ENCODE measurements around the gene BUB1B. TPM values are rescaled to one million over a fixed set of nuclear protein-coding genes. Genes with fewer than 3 reads are reported as not detected.

BUB1B gene
- total RNA-seq, 1 experiment from 2014 or later, result 67.8 TPM

- DNase-seq (ENCODE audit: low read depth, low spot score) (no peak), ATAC-seq (peak; percentile 79)
- Histone ChIP-seq H3K36me3 (ENCODE audit: control insufficient read depth, insufficient read depth, low read length) (no peaks in the 10 kb centered on the region), H3K4me1 (ENCODE audit: control insufficient read depth, insufficient read depth, low read length) (no peaks in the 10 kb centered on the region), H3K4me3 (ENCODE audit: low read depth in 2 of 2, low read length in 2 of 2) (no peak overlapping the region), H3K27me3 (ENCODE audit: control insufficient read depth, insufficient read depth, low read length) (no peaks in the 10 kb centered on the region), H3K27ac (ENCODE audit: low read length) (no peak overlapping the region), H3K9me3 (ENCODE audit: control insufficient read depth, insufficient read depth, low read depth, low read length) (no peaks in the 10 kb centered on the region)
- BruUV-seq (replicated peaks), result no TSS peak
- POLR2A ChIA-PET, result no interaction called here
- intact Hi-C loops (cut with micrococcal nuclease; ENCODE audit: unreplicated experiment) (no loop called here), in situ Hi-C loops (cut with HindIII; ENCODE audit: low pct_unique_long_range_greater_than_20kb, low sequenced_read_pairs) (no loop called here)
- CTCF ChIA-PET, result no interaction called here
- TF ChIP-seq POLR2AphosphoS5 (IDR thresholded peaks at IDR 0.05; ENCODE audit: low read depth, low read length), result no peak
- TF ChIP-seq, protein P1, sequence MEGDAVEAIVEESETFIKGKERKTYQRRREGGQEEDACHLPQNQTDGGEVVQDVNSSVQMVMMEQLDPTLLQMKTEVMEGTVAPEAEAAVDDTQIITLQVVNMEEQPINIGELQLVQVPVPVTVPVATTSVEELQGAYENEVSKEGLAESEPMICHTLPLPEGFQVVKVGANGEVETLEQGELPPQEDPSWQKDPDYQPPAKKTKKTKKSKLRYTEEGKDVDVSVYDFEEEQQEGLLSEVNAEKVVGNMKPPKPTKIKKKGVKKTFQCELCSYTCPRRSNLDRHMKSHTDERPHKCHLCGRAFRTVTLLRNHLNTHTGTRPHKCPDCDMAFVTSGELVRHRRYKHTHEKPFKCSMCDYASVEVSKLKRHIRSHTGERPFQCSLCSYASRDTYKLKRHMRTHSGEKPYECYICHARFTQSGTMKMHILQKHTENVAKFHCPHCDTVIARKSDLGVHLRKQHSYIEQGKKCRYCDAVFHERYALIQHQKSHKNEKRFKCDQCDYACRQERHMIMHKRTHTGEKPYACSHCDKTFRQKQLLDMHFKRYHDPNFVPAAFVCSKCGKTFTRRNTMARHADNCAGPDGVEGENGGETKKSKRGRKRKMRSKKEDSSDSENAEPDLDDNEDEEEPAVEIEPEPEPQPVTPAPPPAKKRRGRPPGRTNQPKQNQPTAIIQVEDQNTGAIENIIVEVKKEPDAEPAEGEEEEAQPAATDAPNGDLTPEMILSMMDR (IDR thresholded peaks at IDR 0.05), result no peak
- TF ChIP-seq TCF7L2 (IDR thresholded peaks at IDR 0.05; ENCODE audit: low read depth, low read length), result no peak
- no peak for TF ChIP-seq SIN3A (IDR thresholded peaks at IDR 0.05; ENCODE audit: borderline replicate concordance, insufficient read depth, low read depth, low read length)
- TF ChIP-seq, protein P2, sequence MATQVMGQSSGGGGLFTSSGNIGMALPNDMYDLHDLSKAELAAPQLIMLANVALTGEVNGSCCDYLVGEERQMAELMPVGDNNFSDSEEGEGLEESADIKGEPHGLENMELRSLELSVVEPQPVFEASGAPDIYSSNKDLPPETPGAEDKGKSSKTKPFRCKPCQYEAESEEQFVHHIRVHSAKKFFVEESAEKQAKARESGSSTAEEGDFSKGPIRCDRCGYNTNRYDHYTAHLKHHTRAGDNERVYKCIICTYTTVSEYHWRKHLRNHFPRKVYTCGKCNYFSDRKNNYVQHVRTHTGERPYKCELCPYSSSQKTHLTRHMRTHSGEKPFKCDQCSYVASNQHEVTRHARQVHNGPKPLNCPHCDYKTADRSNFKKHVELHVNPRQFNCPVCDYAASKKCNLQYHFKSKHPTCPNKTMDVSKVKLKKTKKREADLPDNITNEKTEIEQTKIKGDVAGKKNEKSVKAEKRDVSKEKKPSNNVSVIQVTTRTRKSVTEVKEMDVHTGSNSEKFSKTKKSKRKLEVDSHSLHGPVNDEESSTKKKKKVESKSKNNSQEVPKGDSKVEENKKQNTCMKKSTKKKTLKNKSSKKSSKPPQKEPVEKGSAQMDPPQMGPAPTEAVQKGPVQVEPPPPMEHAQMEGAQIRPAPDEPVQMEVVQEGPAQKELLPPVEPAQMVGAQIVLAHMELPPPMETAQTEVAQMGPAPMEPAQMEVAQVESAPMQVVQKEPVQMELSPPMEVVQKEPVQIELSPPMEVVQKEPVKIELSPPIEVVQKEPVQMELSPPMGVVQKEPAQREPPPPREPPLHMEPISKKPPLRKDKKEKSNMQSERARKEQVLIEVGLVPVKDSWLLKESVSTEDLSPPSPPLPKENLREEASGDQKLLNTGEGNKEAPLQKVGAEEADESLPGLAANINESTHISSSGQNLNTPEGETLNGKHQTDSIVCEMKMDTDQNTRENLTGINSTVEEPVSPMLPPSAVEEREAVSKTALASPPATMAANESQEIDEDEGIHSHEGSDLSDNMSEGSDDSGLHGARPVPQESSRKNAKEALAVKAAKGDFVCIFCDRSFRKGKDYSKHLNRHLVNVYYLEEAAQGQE (IDR thresholded peaks at IDR 0.05; ENCODE audit: insufficient read depth in 1 of 2, low read depth in 2 of 2, low read length in 1 of 2), result no peak
Measured at GRCh38 chr15:40146037-40146436, 14.8 kb upstream of the BUB1B start.

DNA sequence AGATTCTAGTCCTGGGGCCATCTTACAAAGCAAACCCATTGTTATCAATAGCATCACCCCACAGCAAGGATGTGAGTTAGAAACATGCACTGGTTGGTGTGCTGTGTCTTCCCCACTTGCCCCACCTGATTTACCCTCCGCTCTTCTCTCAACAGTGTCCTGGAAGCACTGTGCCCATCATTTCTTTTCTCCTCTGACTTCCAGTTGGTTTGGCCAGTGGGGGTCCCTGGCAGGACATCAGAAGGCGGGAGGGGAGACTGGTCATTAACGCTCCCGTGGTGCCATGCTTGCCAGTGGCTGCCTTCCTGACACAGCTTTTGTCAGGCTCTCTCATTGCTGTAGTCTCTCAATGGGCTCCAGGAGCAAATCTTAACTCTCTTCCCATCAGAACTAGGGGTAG, 11.5 kb upstream of the BUB1B start:
- H3K27ac ChIP-seq (ENCODE audit: low read length), result no peak overlapping the region
- DNase-seq (ENCODE audit: low read depth, low spot score) (no peak), ATAC-seq (no peak)
- BruUV-seq (replicated peaks), result no TSS peak
- POLR2A ChIA-PET, result no interaction called here
- intact Hi-C loops (cut with micrococcal nuclease; ENCODE audit: unreplicated experiment) (no loop called here), in situ Hi-C loops (cut with HindIII; ENCODE audit: low pct_unique_long_range_greater_than_20kb, low sequenced_read_pairs) (no loop called here)
- H3K9me3 ChIP-seq (ENCODE audit: control insufficient read depth, insufficient read depth, low read depth, low read length), result no peaks in the 10 kb centered on the region
- no peaks in the 10 kb centered on the region for H3K4me1 ChIP-seq (ENCODE audit: control insufficient read depth, insufficient read depth, low read length)
- CTCF ChIA-PET, result no interaction called here
- H3K36me3 ChIP-seq (ENCODE audit: control insufficient read depth, insufficient read depth, low read length), result no peaks in the 10 kb centered on the region
- no peaks in the 10 kb centered on the region for H3K27me3 ChIP-seq (ENCODE audit: control insufficient read depth, insufficient read depth, low read length)
- TF ChIP-seq POLR2AphosphoS5 (IDR thresholded peaks at IDR 0.05; ENCODE audit: low read depth, low read length), result no peak
- TF ChIP-seq, protein P1 (IDR thresholded peaks at IDR 0.05), result no peak
- TF ChIP-seq, protein P2 (IDR thresholded peaks at IDR 0.05; ENCODE audit: insufficient read depth in 1 of 2, low read depth in 2 of 2, low read length in 1 of 2), result no peak
- TF ChIP-seq SIN3A (IDR thresholded peaks at IDR 0.05; ENCODE audit: borderline replicate concordance, insufficient read depth, low read depth, low read length), result no peak
- TF ChIP-seq TCF7L2 (IDR thresholded peaks at IDR 0.05; ENCODE audit: low read depth, low read length), result no peak
- H3K4me3 ChIP-seq (ENCODE audit: low read depth in 2 of 2, low read length in 2 of 2), result no peak overlapping the region

Data from Panc1 (cell line).